ENCODE results near the gene MYCBPAP.

MYCBPAP gene

DNA sequence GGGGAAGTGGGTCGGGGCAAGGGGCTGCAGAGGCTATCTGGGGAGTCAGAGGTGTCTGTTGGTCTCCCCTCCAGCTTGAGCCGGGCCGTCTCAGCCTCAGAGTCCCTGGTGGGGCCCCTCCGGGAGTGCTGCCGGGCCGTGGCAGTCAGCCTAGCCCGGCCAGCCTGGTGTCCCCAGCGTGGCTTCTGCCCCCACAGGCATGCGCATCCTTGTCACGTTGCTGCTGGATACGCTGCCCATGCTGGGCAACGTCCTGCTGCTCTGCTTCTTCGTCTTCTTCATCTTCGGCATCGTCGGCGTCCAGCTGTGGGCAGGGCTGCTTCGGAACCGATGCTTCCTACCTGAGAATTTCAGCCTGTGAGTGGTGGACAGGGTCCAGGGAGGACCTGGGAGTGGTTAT is 63.4 kb downstream of the MYCBPAP start:
- DNase-seq (ENCODE audit: low read depth in 2 of 2) = no peak

DNA sequence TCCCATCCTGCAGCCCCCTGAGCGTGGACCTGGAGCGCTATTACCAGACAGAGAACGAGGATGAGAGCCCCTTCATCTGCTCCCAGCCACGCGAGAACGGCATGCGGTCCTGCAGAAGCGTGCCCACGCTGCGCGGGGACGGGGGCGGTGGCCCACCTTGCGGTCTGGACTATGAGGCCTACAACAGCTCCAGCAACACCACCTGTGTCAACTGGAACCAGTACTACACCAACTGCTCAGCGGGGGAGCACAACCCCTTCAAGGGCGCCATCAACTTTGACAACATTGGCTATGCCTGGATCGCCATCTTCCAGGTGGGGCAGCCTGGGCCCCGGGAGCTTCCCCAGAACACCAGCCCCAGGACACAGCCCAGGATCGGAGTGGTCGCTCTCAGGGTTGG is 64.3 kb downstream of the MYCBPAP start:
- DNase-seq (ENCODE audit: low read depth in 2 of 2) = no peak

DNA sequence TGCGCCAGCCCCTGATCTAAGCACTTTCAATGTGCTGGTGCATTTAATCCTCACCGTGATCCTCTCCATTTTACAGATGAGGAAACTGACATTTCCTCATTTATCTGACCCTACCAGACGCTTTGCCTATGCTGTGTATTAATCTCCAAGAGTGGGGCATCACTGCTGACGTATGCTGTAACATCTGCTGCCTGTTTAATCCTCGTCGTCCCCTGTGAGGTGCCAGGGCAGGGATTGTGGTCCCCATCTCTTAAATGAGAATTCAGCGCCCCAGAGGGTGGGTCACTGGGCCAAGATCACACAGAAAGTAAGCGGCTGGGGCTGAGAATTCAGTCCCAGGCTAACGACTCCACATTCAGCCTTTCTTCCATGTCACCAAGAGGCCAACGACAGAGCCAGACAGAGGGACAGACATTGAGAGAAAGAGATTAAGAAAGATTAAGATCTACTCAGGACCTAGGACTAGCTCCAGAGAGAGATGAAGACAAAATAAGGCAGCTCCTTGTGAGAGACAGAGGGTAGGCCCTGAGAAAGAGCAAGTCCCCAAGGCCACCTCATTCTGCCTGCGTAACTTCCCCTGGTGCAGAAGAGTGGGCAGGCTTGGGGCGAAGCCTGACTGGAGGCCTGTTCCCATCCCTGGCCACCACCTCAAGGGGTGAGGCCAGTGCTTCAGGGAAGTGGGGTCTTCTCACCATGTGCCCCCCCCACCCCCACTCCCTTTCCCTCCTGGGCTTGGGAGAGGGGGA is 65.8 kb downstream of the MYCBPAP start:
- no peak for DNase-seq (ENCODE audit: low read depth in 2 of 2)

DNA sequence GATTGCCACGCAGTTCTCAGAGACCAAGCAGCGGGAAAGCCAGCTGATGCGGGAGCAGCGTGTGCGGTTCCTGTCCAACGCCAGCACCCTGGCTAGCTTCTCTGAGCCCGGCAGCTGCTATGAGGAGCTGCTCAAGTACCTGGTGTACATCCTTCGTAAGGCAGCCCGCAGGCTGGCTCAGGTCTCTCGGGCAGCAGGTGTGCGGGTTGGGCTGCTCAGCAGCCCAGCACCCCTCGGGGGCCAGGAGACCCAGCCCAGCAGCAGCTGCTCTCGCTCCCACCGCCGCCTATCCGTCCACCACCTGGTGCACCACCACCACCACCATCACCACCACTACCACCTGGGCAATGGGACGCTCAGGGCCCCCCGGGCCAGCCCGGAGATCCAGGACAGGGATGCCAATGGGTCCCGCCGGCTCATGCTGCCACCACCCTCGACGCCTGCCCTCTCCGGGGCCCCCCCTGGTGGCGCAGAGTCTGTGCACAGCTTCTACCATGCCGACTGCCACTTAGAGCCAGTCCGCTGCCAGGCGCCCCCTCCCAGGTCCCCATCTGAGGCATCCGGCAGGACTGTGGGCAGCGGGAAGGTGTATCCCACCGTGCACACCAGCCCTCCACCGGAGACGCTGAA is 67.5 kb downstream of the MYCBPAP start:
- DNase-seq (ENCODE audit: low read depth in 2 of 2) = no peak

DNA sequence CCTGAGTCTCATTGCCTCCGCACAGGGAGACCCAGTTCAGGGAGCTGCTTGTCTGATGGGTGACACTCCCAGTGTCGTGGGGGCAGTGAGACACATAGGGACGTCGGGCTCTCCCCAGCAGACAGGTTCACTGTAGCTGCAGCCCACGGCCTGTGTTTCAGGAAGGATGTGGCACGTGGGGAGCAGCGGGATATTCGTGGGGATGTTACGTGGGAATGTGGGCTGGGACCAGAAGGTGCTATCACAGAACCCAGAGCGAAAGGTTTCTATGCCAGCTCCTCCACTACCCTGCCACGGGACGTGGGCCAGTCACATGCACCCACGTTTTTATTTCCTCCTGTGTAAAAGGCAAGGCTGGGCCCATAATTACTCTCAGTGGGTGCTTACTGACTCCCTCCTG is 68.6 kb downstream of the MYCBPAP start:
- no peak for DNase-seq (ENCODE audit: low read depth in 2 of 2)

DNA sequence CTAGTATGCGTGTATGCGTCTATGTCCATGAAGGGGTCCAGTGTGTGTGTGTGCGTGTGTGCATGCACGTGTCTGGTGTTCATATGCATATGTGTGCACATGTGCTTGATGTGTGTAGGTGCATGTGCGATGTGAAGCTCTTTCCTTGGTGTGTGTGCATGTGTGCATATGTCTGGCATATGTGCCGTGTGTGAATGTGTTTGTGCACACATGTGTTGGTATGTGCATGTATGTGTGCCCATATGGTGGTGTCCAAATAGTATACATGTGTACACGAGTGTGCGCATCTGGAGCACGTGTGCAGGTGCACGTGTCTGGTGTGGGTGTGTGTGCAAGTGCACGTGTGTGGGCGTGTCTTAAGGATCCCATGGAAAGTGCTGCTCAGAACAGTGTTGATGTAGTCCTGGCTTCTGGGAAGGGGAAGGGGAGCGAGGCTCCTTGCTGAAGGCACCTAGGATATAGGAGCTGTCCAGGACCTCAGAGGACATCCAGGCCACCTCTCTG is 69.3 kb downstream of the MYCBPAP start:
- DNase-seq (ENCODE audit: low read depth in 2 of 2) = no peak

DNA sequence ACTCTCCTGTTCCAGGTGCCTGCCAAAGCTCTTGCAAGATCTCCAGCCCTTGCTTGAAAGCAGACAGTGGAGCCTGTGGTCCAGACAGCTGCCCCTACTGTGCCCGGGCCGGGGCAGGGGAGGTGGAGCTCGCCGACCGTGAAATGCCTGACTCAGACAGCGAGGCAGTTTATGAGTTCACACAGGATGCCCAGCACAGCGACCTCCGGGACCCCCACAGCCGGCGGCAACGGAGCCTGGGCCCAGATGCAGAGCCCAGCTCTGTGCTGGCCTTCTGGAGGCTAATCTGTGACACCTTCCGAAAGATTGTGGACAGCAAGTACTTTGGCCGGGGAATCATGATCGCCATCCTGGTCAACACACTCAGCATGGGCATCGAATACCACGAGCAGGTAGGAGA is 69.9 kb downstream of the MYCBPAP start:
- no peak for DNase-seq (ENCODE audit: low read depth in 2 of 2)

DNA sequence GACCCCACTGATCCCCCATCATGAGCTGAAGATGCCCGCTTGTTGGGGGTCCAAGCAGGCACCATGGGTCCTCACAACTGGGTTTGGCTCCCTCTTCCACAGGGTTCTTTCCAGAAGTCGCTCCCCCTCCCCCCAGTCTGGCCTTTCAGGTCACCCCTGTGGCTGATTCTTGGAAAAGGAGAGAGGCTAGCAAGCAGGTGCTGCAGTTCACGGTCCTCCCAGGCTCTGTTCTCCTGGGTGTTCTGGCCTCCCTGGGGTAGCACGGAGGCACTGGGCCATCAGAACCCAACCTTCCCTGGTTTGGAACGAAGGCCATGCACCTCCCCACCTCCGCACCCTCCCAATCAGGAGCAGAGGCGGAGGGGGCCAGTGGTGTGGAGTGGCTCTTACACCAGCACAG is 71.2 kb downstream of the MYCBPAP start:
- DNase-seq (ENCODE audit: low read depth in 2 of 2) = no peak

DNA sequence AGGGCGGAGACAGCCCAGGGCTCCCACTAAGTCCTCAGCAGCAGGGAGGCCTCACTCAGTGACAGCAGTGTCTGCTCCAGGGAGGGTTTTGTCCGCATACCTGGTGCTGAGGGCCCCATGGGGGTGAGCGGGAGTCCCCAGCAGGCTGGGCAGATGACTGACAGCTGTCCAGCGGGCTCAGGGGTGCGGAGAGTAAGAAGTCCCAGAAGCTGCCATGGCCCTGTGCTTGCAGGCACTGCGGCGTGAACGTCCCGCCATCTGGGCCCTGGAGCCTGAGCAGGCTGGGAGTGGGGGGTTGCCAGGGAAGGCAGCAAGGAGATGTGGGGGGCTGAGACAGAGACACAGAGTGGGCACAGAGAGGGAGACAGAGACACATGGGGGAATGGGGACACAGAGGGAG is 72.4 kb downstream of the MYCBPAP start:
- DNase-seq (ENCODE audit: low read depth in 2 of 2) = no peak

Data from fibroblast of skin of left quadriceps (primary cell).